AG20443 (cell line): ENCODE data around the gene CACFD1.

ENCODE experiments used
- DNase-seq: peaks from one replicate; pipeline ENCODE4 v3.0.0; 2012; ENCODE audit warnings: low spot score, mixed read lengths

CACFD1 gene

GRCh38 chr9:133484671-133485437 lies 25.1 kb downstream of the CACFD1 start:
- no peak for DNase-seq

DNA sequence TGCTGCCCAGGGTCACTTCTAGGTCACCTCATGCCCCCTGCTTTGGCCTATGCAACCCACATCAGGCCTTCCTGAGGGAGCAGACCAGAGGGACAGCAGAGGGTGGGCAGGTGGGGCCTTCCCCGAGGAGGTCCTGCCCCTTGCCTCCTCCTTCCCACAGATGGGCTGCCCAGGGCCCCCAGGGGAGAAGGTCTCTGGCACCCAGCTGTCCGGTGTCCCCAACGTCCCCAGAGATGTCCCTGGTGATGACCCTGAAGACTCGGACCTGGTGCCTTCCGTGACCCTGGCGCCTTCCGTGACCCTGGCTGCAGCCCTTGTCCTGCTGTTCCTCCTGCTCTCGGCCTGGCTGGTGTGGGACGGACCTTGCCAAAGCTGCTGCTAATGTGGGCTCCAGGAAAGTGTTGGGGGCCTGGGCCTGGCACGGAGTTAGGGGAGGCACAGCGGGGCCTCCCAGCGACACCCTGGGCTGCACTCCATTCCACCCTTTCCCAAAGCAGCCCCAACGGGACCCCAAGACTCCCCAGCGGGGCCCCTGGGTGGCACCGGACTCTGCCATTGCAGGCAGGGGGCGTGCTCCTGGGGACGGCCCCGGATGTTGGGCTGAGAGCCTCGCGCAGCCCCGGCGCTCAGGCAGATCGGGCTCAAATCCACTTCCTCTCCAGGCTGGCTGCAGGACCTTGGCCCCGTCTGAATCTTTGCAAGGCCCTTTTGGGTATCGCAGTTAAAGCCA lies 25.9 kb downstream of the CACFD1 start:
- DNase-seq = no peak

GRCh38 chr9:133487331-133487725 lies 27.6 kb downstream of the CACFD1 start:
- no peak for DNase-seq

DNA sequence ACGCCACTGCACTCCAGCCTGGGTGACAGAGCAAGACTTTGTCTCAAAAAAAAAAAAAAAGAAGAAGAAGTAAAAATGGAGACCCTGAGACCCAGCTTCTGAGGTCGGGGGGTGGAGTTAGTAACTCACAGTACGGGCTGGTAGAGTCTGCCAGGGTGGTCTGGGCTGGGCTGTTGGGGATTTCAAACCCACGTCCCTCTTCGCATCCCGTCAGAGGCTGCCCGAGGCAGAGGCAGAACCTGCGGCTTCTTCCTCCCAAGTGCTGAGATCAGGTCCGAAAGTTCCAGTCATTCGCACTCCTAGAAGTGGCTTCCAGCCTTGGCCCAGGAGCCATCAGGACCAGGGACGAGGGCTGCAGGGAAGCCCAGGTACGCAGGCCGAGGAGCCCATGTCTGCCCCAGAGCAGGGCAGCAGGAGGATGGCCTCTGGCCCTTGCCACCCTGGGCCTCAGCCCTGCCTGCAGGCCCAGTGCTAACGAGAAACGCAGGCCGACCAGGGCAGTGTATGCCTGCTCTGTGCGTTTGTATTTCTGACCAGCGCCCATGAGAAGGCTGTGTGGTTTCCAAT lies 29.0 kb downstream of the CACFD1 start:
- DNase-seq = no peak

DNA sequence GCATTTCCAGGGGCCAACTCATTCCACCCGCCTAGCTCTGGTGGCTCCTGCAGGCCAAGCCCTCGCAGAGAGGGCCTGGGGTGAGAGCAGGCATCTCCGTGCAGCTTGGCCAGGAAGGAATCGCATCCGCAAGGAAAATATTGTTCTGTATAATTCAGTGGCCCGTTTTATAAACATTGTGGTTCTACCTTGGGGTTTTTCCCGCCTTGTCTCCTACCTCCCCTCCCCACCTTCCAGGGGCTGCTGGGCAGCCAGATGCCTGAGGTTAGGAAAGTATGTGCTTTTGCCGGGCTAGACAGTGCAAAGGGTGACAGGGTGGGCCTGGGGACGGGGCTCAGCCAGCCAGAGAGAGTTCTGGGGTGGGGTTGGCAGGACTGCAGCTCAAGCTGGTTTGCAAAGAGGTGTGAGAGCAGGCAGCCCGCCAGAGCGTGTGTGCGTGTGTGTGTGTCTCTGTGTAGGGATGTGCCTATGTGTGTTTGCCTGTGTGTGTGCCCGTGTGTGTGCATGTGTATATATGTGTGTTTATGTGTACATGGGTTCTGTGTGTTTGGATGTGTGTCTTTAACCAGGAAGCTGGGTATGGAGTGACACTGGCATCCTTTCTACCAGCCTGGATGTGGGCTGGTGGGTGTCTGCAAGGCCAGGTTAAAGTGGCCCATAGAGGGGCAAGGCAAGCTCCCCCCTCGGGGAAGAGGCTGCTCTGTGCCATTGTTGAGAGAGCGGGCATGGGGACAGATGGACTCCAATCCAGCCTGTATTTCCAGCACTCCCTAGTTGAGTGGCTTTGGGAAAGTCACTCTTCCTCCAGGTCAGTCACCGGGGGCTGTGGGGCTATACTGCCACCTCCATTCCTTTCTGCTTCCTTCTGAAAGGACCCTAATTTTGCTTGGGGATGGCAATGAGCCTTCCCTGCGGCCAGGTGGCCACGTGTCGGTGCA lies 29.7 kb downstream of the CACFD1 start:
- DNase-seq = no peak

GRCh38 chr9:133490201-133490681 lies 30.5 kb downstream of the CACFD1 start:
- DNase-seq = no peak

DNA sequence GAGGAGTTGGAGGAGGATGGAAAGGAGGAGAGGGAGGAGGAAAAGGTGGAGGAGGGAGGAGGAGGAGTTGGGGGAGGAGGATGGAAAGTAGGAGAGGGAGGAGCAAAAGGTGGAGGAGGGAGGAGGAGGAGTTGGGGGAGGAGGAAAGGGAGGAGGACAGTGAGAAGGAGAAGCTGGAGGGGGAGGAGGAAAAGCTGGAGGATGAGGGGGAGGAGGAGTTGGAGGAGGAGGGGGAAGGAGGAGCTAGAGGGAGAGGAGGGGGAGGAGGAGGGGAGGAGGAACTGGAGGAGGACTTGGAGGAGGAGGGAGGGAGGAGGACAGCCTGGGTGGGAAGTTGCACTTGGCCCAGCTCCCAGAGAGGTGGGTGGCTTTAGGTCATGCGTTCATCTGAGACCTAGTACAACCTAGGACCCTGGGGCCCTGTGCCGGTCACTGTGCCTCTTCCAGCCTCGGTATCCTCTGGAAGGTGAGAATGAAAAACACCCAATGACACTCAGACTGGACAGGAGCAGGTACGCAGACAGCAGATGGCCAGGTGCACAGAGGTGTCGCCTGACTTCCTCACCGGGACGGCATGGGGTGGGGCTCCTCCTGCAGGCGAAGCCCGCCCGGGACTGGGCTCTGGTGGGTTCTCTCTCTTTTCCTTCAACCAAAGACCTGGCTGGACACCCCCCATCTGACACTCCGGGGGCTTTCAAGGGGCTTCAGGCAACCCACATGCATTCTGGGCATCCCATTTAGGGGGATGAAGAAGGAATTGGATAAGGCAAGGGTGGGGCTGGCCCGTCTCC lies 31.3 kb downstream of the CACFD1 start:
- no peak for DNase-seq

DNA sequence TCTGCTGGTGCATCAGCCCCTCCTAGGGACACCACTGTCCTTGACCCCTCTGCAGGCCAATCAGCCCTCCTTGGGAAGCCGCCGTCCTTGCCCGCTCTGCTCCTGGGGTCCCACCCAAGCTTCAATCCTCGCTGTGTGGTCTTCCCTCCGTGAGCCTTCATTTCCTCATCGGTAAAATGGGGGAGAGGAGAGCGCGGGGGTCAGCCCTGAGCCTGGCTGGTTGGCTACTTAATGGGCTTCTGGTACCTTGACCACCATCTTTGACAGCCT lies 31.8 kb downstream of the CACFD1 start:
- DNase-seq = no peak

- DNase-seq = peak; percentile 57
Measured at GRCh38 chr9:133492061-133493021, 32.6 kb downstream of the CACFD1 start.

- no peak for DNase-seq
Measured at GRCh38 chr9:133493428-133493827, 33.6 kb downstream of the CACFD1 start.

- no peak for DNase-seq
Measured at GRCh38 chr9:133493845-133494540, 34.2 kb downstream of the CACFD1 start.

GRCh38 chr9:133494636-133495326 lies 35.0 kb downstream of the CACFD1 start:
- DNase-seq = no peak

DNA sequence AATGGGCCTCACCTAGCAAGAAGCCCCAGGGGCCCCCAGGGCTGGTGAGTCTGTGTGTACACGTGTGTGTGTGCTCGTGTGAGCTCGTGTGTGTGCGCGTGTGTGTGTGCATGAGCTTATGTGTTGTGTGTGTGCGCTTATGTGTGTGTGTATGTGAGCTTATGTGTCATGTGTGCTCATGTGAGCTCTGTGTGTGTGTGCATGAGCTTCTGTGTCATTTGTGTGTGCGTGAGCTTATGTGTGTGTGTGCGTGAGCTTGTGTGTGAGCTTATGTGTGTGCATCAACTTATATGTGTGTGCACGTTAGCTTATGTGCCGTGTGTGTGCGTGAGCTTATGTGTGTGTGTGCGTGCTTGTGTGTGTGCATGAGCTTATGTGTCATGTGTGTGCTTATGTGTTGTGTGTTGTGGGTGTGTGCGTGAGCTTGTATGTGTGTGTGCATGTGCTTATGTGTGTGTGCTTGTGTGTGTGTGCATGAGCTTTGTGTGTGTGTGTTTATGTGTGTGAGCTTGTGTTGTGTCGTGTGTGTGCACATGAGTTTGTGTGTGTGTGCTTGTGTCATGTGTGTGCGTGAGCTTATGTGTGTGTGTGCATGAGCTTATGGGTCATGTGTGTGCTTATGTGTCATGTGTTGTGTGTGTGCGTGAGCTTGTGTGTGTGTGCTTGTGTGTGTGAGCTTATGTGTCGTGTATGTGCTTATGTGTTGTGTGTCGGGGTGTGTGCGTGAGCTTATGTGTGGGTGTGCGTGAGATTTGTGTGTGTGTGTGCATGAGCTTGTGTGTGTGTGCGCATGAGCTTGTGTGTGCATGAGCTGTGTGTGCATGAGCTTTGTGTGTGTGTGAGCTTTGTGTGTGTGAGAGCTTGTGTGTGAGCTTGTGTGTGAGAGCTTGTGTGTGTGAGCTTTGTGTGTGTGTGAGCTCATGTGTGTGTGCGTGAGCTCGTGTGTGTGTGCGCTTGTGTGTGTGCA lies 35.8 kb downstream of the CACFD1 start:
- no peak for DNase-seq

- DNase-seq = no peak
Measured at GRCh38 chr9:133496861-133497842, 37.4 kb downstream of the CACFD1 start.

DNA sequence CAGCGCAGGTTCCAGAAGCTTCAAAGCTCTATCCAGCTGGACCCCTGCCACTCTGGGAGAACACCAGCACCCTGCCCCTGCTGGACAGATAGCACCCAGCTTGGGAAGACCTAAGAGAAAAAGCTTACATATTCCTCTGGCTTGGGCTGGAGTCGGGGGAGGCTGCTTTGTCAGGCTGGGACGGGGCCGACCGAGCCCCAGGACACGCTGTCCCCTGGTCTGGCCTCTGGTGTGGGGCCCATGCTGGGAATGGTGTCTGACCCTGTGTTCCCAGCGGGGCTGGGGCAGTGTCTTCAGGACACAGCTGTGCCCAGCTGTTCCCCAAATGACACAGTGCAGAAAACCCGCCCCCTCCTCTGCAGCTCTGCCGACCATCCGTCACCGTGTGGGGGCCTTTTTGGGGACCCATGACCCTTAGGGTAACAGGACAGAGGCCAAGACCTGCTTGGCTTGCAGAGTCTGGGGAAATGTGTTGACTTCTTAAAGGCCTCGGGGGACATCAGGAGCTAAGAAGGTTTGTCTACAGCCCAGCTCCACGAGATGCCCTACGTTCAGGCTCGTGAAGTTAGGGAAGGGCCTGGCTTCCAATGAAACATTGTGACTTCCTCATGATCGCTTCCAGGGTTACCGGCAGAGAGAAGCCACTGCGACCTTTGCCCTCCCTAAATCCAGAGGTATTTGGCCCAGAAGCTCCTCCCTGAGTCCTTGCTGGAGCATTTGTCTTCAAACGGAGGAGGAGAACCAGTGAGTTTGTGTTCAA lies 39.5 kb downstream of the CACFD1 start:
- DNase-seq = no peak

GRCh38 chr9:133499892-133500270 lies 40.1 kb downstream of the CACFD1 start:
- no peak for DNase-seq
